Panc1 (cell line): Measurements from ENCODE around the gene ASB2.

Experiments used
- CTCF ChIP-seq: fragments of 450-650 bp; IDR thresholded peaks from 2 replicates; pipeline ENCODE4 v1.5.1; 2017; ENCODE audit warnings: mild to moderate bottlenecking
- POLR2AphosphoS5 ChIP-seq: IDR thresholded peaks from 2 replicates; pipeline ENCODE4 v1.6.1; 2012; ENCODE audit warnings: mild to moderate bottlenecking, low read depth, low read length, moderate library complexity
- SIN3A ChIP-seq: IDR thresholded peaks from 2 replicates; pipeline ENCODE4 v1.6.1; 2012; ENCODE audit warnings: low read depth, mild to moderate bottlenecking, low read length, moderate library complexity, borderline replicate concordance; ENCODE audit not compliant: insufficient read depth

DNA sequence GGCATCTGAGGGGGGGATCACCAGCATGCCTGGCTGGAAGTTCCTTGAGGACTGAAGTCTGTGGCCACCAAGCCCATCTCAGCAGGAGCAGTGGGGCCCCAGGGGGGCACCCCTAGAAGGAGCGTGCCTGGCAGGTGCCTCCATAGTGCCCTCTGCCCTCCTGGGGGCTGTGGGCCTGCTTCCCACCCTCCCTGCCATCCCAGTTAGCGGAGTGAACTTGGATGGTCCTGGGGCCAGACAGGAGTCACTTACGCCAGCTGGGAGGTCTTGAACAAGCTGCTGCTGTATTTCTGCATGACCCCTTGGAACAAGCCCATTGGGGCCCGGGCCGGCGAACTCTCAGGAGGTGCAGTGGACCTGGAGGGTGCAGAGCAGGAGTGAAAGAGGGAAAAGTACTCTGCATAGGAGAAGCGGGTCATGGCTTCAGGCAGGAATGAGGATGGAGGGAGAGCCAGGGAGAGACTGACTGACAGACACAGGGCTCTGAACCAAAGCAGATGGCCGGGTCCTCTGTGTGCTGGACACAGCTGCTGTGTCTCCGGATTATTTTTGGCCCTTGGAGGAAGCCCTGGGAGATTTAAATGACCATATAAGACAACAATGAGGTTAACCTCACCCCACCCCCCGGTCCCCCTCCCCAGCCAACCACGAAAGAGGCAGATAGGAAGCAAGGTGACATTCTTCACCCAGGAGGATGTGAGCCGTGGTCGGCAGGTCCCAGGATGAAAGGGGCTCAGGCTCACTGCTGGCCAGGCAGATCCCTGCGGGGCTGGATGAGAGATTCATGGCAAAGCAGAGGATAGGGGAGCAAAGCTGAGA, 19.6 kb downstream of the ASB2 start:
- TF ChIP-seq CTCF (no peak), POLR2AphosphoS5 (no peak), SIN3A (no peak)
